Gastrocnemius medialis (tissue), 4 donors: ENCODE data around the gene CD276. TPM values are rescaled to one million over a fixed set of nuclear protein-coding genes. Genes with fewer than 3 reads are reported as not detected.
"Not testable (repeated sequence)": the region's sequence is repeated elsewhere in the genome, so short reads cannot be mapped to it uniquely, and the experiment has no call there.

Source experiments
- ATAC-seq, 2 donors: fragments of 150-250 bp; one replicate each; pipeline ENCODE4 v1.9.1; 2016
- DNase-seq, 2 donors: peaks; one replicate each; pipeline ENCODE4 v3.0.0-alpha.2; 2019
- H3K27ac ChIP-seq, 4 donors: fragments of 200-600 bp; sonication (generic); 1 replicate in 1 of 4; 2 replicates in 3 of 4; pipeline ENCODE4 v1.5.1; 2016 to 2018; ENCODE audit warnings: mild to moderate bottlenecking in 2 of 4, moderate library complexity in 1 of 4
- H3K27me3 ChIP-seq, 3 donors: fragments of 200-600 bp; sonication (generic) in 2 of 3; 1 replicate in 1 of 3; 2 replicates in 2 of 3; pipeline versions ENCODE4 v1.5.1 to v1.6.0; 2016 to 2019; ENCODE audit warnings: mild to moderate bottlenecking in 1 of 3, moderate library complexity in 1 of 3
- H3K36me3 ChIP-seq, 2 donors: fragments of 200-600 bp; sonication (generic) in 1 of 2; one replicate each; pipeline ENCODE4 v1.5.1; 2017 to 2018
- H3K4me1 ChIP-seq, 2 donors: fragments of 200-600 bp; sonication (generic) in 1 of 2; one replicate each; pipeline ENCODE4 v1.5.1; 2016 to 2017; ENCODE audit warnings: mild to moderate bottlenecking in 2 of 2
- H3K4me3 ChIP-seq, 4 donors: fragments of 200-600 bp; sonication (generic) in 3 of 4; 1 replicate in 1 of 4; 2 replicates in 3 of 4; pipeline ENCODE4 v1.5.1; 2016 to 2019; ENCODE audit warnings: mild to moderate bottlenecking in 2 of 4
- H3K9me3 ChIP-seq, 3 donors: fragments of 200-600 bp; sonication (generic) in 2 of 3; 1 replicate in 1 of 3; 2 replicates in 2 of 3; pipeline ENCODE4 v1.5.1; 2016 to 2019
- CTCF ChIP-seq, 5 experiments: fragments of 450-650 bp in 3 of 5; fragments of 200-600 bp in 2 of 5; sonication (generic) in 2 of 5; IDR thresholded peaks in 4 of 5; conservative IDR thresholded peaks in 1 of 5; 1 replicate in 4 of 5; 2 replicates in 1 of 5; pipeline ENCODE4 v1.5.1; 2016 to 2019; ENCODE audit warnings: antibody characterized with exemption in 5 of 5, mild to moderate bottlenecking in 3 of 5, moderate library complexity in 3 of 5
- POLR2A ChIP-seq, 2 donors: fragments of 450-650 bp; IDR thresholded peaks; one replicate each; pipeline ENCODE4 v1.6.1; 2017; ENCODE audit warnings: antibody characterized with exemption in 2 of 2, mild to moderate bottlenecking in 2 of 2, moderate library complexity in 2 of 2
- in situ Hi-C, 4 donors: fragments of 200-750 bp; cut with MboI; loops; one replicate each; pipeline versions ENCODE4 v1.15.0 to v1.8.0; 2017; ENCODE audit warnings: low sequenced_read_pairs in 4 of 4
- intact Hi-C: fragments of 100-400 bp; cut with DNase I; formaldehyde crosslinking; loops from one replicate; pipeline ENCODE4 v1.15.1; 2023; ENCODE audit warnings: low total_unique reads
- total RNA-seq, 4 donors: library from RNA; depleted of rRNA; stranded (reverse); fragments of >200 nt; gene quantifications; one replicate each; pipeline versions ENCODE4 v1.1.0 to v1.2.3, GENCODE V29; 2016

CD276 gene
- total RNA-seq, 4 donors from 2014 or later, result 9.6 to 21.4 (median 16.6) TPM

DNA sequence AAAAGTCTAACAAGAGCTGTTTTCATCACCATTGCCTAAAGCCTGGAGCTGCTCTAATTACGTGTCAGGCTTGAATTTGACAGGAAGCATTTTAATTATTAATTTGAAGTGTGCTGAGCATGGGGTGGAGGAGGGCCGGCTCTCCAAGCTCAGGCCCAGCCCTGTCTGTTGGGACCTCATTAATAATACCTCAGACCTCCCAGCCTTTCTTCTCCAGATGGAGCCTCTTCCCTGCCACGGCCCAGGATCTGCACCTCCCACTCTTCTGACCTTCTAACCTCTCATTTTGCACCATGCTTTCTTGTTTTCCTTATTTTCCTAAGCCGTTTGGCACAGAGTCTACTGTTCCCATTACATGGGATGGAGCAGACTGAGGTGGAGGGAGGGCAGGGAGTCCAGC lies 39.0 kb downstream of the CD276 start:
- no peak overlapping the region for H3K4me3 ChIP-seq
- H3K4me1 ChIP-seq, result peaks cover 0 to 11% of the 10 kb centered on the region in 2 donors
- no peaks in the 10 kb centered on the region for H3K27me3 ChIP-seq
- ATAC-seq (no peak), DNase-seq (no peak)
- no peaks in the 10 kb centered on the region for H3K36me3 ChIP-seq
- in situ Hi-C loops, result no loop called here
- intact Hi-C loops, result no loop called here
- H3K27ac ChIP-seq, result no peak overlapping the region
- no peak for TF ChIP-seq POLR2A (IDR thresholded peaks at IDR 0.05)
- no peak for TF ChIP-seq CTCF (IDR thresholded peaks at IDR 0.05 in 4 of 5, conservative IDR thresholded peaks at IDR 0.05 in 1 of 5)
- no peaks in the 10 kb centered on the region for H3K9me3 ChIP-seq

- Histone ChIP-seq H3K4me1 (peaks cover 0 to 11% of the 10 kb centered on the region in 2 donors), H3K9me3 (no peaks in the 10 kb centered on the region), H3K36me3 (no peaks in the 10 kb centered on the region), H3K27ac (no peak overlapping the region), H3K27me3 (no peaks in the 10 kb centered on the region), H3K4me3 (no peak overlapping the region)
- in situ Hi-C loops (no loop called here), intact Hi-C loops (no loop called here)
- DNase-seq, result no peak
- ATAC-seq, result no peak
- TF ChIP-seq POLR2A (IDR thresholded peaks at IDR 0.05), result no peak
- no peak for TF ChIP-seq CTCF (IDR thresholded peaks at IDR 0.05 in 4 of 5, conservative IDR thresholded peaks at IDR 0.05 in 1 of 5)
These were observed 40.0 kb downstream of the CD276 start for GRCh38 chr15:73724212-73724611.

DNA sequence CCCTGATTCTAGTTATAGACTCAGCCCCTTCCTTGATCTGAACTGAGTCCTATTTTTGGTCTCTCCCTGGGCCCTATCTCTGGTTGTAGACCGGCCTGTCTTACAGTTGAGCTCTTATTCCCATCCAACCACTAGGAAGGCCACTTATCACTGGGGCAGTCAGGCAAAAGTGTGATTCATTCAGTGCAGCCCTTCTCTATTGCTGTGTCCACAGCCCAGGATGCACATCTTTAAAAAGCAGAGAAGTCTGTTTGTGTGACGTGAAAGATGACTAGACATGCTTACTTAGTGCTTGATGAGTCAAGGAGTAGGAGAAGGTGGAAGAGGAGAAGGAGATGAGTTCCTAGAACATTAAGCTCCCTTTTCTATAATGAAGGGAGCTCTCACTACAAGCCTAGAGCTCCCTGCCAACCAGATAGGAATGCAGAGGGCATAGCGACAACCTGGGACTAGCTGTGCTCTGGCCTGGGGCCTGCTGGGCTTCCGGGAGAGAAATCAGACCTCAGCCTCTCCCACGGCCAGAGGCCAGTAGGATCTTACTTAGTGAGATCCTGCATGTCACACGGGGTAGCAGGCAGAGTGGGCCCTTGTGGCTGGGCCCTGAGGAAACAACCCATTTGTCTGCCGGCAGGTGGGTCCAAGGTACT lies 43.3 kb downstream of the CD276 start:
- ATAC-seq (peak in 1 of 2 donors; percentile 66), DNase-seq (no peak)
- in situ Hi-C loops, result no loop called here
- Histone ChIP-seq H3K4me3 (no peak overlapping the region), H3K36me3 (no peaks in the 10 kb centered on the region), H3K27me3 (no peaks in the 10 kb centered on the region), H3K9me3 (no peaks in the 10 kb centered on the region), H3K4me1 (peaks cover 0 to 11% of the 10 kb centered on the region in 2 donors), H3K27ac (no peak overlapping the region)
- intact Hi-C loops, result no loop called here
- TF ChIP-seq CTCF (IDR thresholded peaks at IDR 0.05 in 4 of 5, conservative IDR thresholded peaks at IDR 0.05 in 1 of 5), result no peak
- no peak for TF ChIP-seq POLR2A (IDR thresholded peaks at IDR 0.05)

DNA sequence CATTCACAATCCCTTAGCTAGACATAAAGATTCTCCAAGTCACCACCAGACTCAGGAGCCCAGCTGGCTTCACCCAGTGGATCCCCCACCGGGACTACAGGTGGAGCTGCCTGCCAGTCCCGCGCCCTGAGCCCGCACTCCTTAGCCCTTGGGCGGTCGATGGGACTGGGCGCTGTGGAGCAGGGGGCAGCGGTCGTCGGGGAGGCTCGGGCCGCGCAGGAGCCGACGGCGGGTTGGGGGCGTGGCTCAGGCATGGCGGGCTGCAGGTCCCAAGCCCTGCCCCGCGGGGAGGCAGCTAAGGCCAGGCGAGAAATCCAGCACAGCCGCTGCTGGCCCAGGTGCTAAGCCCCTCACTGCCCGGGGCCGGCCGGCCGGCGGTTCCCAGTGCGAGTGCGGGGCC lies 47.9 kb downstream of the CD276 start:
- in situ Hi-C loops, H3K36me3 ChIP-seq, ATAC-seq, H3K27ac ChIP-seq, H3K27me3 ChIP-seq, H3K4me3 ChIP-seq, intact Hi-C loops, H3K9me3 ChIP-seq, DNase-seq: not testable (repeated sequence)
- H3K4me1 ChIP-seq, result peaks cover 0 to 10% of the 10 kb centered on the region in 2 donors

- H3K36me3 ChIP-seq, result no peaks in the 10 kb centered on the region
- ATAC-seq, result no peak
- DNase-seq, result no peak
- TF ChIP-seq CTCF (IDR thresholded peaks at IDR 0.05 in 4 of 5, conservative IDR thresholded peaks at IDR 0.05 in 1 of 5) (no peak), POLR2A (IDR thresholded peaks at IDR 0.05) (no peak)
- peaks cover 0 to 8% (median 8%) of the 10 kb centered on the region in 3 donors for H3K27me3 ChIP-seq
- no peak overlapping the region for H3K27ac ChIP-seq
- no peak overlapping the region for H3K4me3 ChIP-seq
- in situ Hi-C loops, result no loop called here
- H3K9me3 ChIP-seq, result no peaks in the 10 kb centered on the region
- peaks cover 0 to 2% of the 10 kb centered on the region in 2 donors for H3K4me1 ChIP-seq
- intact Hi-C loops, result no loop called here
These were observed 48.7 kb downstream of the CD276 start for GRCh38 chr15:73732930-73733329.
